Measurements from ENCODE around the gene MPPED2. TPM values are rescaled to one million over a fixed set of nuclear protein-coding genes. Genes with fewer than 3 reads are reported as not detected.

MPPED2 gene
- total RNA-seq, 1 donor: 5.1 TPM

- DNase-seq (ENCODE audit: low read depth in 2 of 3, low spot score in 2 of 3): no peak
Measured at GRCh38 chr11:30535818-30536217, 50.3 kb downstream of the MPPED2 start.

GRCh38 chr11:30533445-30533947 lies 52.7 kb downstream of the MPPED2 start:
- DNase-seq (ENCODE audit: low read depth in 2 of 3, low spot score in 2 of 3): no peak

DNA sequence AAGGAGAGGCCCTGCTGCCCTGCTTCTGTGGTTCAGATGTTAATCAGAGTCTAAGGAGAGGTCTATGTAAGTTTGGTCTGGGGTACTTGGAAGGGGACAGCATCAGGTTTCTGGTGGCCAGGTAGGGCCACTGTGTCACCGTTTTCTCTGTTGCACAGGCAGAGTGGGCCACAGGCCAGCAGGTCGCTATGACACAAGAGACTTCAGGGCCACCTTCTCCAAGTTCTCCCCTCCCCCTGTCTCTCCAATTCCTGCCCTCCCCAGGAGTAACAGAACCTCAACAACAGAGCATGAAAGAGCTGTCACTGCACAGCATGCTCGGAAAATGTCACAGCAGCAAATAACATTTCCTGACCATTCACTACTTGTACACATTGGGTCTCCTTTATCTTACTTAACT lies 58.6 kb downstream of the MPPED2 start:
- DNase-seq (ENCODE audit: low read depth in 2 of 3, low spot score in 2 of 3): no peak

- DNase-seq (ENCODE audit: low read depth in 2 of 3, low spot score in 2 of 3): no peak
Measured at GRCh38 chr11:30526558-30526957, 59.6 kb downstream of the MPPED2 start.

- no peak for DNase-seq (ENCODE audit: low read depth in 2 of 3, low spot score in 2 of 3)
Measured at GRCh38 chr11:30522536-30523243, 63.5 kb downstream of the MPPED2 start.

DNA sequence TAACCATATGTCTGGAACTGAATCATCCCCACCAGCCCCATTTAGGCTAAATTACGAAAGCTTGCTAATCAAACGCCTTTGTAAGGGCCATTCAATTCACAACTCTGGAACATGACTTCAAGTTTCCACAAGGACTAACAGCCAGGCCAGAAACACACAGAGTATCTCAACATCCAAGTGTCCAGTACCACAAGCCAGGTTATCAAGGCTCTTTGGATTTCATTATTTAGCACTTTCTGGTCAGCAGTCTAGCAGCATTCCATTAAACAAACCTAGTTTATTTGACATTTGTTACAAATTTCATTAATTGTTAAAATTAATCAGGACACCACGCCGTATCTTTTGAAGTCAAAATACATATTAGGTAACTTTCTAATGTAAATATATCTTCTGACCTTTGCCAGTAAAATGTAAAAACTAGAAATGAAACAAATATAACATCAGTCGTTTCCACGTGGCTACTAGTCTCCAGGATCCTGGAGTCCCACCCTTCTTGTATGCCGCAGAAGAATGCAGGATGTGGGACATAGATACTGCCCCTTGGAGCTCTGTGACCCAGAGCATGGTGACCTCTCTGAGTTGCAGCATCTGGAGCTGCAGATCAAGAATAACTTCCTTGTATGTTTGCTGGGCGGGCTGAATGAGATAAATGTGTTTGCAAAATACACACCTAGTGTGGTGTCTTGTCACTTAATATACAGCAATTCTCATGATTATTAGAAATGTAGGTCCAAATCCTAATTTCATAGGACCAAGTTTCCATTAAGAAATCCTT lies 64.7 kb downstream of the MPPED2 start:
- no peak for DNase-seq (ENCODE audit: low read depth in 2 of 3, low spot score in 2 of 3)

DNA sequence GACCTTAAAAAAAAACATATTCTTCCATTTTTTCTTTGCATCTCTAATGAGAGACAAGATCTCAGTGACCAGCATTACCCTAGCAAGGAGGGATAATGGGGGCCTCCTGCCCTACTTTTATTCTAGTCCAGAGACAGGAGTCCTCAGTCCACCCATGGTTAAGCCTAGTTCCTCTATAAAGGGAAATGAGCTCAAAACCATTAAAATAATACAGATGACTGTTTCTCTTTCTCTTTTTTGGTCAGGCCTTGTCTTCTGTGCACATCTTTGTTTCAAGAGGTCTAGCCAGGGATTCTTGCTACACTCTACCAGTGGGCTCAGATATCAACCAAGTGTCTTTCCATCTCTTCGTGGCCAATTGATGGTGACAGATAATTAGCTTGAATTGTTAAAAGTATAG lies 73.1 kb downstream of the MPPED2 start:
- DNase-seq (ENCODE audit: low read depth in 2 of 3, low spot score in 2 of 3): no peak

DNA sequence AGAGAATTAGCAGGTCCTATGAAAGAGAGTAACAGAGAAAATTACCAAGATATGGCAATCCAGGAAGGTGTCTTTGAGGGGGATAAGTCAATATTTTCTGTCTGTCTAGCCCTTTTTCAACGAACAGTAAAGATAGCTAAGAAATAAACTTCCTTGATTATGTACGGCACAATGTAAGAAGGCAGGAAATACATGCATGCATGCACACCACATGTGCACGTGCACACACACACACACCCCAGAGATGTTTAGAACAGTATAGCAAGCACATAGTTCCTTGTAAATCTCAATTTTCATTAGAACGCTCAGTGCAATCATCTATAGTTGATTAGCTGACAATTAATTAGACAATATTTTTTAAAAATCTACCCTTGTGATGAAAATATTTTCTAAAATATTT lies 74.7 kb downstream of the MPPED2 start:
- DNase-seq (ENCODE audit: low read depth in 2 of 3, low spot score in 2 of 3): no peak

- DNase-seq (ENCODE audit: low read depth in 2 of 3, low spot score in 2 of 3): no peak
Measured at GRCh38 chr11:30510750-30511149, 75.4 kb downstream of the MPPED2 start.

DNA sequence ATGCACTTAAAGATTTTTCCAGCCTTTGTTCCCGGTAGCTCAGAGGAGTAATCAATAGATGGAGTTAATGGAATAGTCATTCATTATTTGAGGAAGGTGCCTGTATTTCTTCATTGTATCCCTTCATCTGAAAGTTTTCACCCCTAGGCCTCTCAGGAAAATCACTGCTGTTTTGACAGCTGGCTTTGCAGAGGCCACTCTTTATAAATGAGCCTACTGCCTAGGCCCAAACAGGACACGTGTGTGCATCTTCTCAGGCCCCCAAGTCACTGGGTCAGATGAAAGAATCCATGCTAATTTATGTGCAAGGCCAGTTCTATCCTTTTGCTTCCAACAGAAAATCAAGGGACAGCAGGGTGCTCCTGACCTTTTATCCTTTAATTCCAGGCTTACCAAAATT lies 76.8 kb downstream of the MPPED2 start:
- DNase-seq (ENCODE audit: low read depth in 2 of 3, low spot score in 2 of 3): no peak

GRCh38 chr11:30508594-30508993 lies 77.6 kb downstream of the MPPED2 start:
- no peak for DNase-seq (ENCODE audit: low read depth in 2 of 3, low spot score in 2 of 3)

DNA sequence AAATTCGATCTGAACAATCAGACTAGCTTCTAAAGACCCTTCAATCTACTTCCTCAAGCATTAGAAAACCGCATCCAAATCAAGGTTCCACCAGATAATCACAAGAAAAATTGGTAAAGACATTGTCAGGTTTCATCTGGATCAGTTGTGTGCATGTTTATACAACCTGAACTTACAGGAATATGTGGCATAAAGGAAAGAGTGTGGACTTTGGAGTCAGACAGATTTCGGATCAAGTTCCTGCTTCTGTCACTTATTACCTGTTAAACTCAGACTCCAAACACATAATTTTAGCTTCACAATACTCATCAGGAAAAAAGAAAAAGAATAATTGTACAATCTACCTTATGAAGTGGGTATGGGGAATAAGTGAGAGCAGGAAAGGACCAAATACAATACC lies 80.5 kb downstream of the MPPED2 start:
- DNase-seq (ENCODE audit: low read depth in 2 of 3, low spot score in 2 of 3): no peak

GRCh38 chr11:30504468-30504867 lies 81.7 kb downstream of the MPPED2 start:
- no peak for DNase-seq (ENCODE audit: low read depth in 2 of 3, low spot score in 2 of 3)

DNA sequence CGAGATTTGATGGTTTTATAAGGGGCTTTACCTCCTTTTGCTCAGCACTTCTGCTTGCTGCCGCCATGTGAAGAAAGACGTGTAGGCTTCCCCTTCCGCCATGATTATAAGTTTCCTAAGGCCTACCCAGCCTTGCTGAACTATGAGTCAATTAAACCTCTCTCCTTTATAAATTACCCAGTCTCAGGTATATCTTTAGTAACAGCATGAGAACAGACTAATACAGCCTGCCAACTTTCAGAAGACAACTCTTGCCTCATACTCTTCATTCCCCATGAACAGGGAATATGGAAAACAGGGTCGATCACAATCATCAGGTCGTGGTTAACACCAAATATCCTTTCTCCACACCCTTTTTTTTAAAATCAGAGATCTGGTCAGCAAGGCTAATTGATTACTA lies 83.0 kb downstream of the MPPED2 start:
- DNase-seq (ENCODE audit: low read depth in 2 of 3, low spot score in 2 of 3): no peak

GRCh38 chr11:30502305-30502704 lies 83.8 kb downstream of the MPPED2 start:
- no peak for DNase-seq (ENCODE audit: low read depth in 2 of 3, low spot score in 2 of 3)

DNA sequence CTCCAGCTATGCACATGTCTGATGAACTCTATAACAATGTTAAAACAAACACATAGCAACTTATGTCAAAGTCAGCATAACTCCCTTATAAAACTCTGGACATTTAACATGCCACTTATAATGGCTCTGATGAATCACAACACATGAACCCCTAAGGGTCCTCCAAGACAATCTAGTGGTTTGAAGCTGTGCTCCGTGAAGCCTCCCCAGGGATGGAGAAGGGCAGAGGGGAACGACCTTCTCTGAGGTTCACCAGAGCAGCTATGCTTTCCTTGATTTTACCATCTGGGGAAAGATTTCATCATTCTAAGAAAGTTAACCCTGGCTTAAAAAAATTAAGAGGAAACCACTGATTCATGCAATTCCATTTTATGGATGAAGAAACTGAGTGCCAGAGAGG lies 84.4 kb downstream of the MPPED2 start:
- DNase-seq (ENCODE audit: low read depth in 2 of 3, low spot score in 2 of 3): no peak

DNA sequence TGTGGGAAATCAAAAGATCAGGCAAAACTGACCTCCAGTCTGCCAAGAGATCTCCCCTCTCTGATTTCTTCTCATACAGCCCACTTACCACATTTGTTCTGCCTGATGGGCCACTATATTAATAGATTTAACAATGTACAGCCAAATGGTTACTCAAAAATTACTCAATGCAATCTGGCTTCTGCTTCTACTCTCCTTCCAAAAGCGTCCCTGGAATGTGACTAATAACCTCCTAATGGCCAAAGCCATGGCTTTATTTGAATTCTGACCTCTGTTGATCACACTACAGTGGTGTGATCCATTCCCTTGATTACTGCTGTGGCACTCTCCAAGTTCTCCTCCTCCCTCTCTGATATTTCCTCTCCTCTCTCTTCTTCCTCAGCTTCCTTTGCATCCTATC lies 86.2 kb downstream of the MPPED2 start:
- DNase-seq (ENCODE audit: low read depth in 2 of 3, low spot score in 2 of 3): no peak

- no peak for DNase-seq (ENCODE audit: low read depth in 2 of 3, low spot score in 2 of 3)
Measured at GRCh38 chr11:30497600-30497999, 88.6 kb downstream of the MPPED2 start.

- DNase-seq (ENCODE audit: low read depth in 2 of 3, low spot score in 2 of 3): no peak
Measured at GRCh38 chr11:30496935-30497334, 89.2 kb downstream of the MPPED2 start.

- no peak for DNase-seq (ENCODE audit: low read depth in 2 of 3, low spot score in 2 of 3)
Measured at GRCh38 chr11:30495437-30495836, 90.7 kb downstream of the MPPED2 start.

- DNase-seq (ENCODE audit: low read depth in 2 of 3, low spot score in 2 of 3): no peak
Measured at GRCh38 chr11:30489511-30489910, 96.6 kb downstream of the MPPED2 start.

DNA sequence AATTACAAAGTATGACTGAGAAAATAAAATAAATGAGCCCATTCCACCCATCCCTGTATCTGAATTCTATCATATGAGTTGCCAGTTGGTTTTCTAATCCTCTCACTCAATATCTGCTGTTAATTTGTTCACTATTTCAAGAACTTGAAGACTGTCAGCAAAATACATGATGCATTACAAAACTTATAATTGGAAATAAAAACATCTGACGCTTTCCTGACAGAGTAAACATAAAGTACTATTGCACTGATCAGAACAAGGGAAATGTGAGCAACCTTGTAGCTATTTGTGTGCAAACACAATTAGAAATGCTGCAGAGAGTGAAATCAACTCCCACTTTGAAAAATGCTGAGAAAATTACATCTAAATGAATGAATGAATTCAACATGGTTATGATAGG lies 97.1 kb downstream of the MPPED2 start:
- no peak for DNase-seq (ENCODE audit: low read depth in 2 of 3, low spot score in 2 of 3)
